Vagina (tissue), 2 donors: ENCODE results near the gene ACSF3.

Source experiments
- POLR2AphosphoS5 ChIP-seq, 2 donors: sonication (generic); formaldehyde crosslinking; IDR thresholded peaks; one replicate each; pipeline ENCODE4 v1.9.0; 2017; ENCODE audit warnings: antibody characterized with exemption in 2 of 2, mild to moderate bottlenecking in 2 of 2, low read depth in 1 of 2; ENCODE audit not compliant: insufficient read depth in 1 of 2
- TF ChIP-seq, protein P1 (sequence below), 3 experiments: fragments of 450-650 bp in 2 of 3; fragments of 200-600 bp in 1 of 3; sonication (generic) in 1 of 3; IDR thresholded peaks; one replicate each; pipeline ENCODE4 v1.5.1; 2017 to 2019; ENCODE audit warnings: antibody characterized with exemption in 3 of 3, mild to moderate bottlenecking in 2 of 3, moderate library complexity in 2 of 3

DNA sequence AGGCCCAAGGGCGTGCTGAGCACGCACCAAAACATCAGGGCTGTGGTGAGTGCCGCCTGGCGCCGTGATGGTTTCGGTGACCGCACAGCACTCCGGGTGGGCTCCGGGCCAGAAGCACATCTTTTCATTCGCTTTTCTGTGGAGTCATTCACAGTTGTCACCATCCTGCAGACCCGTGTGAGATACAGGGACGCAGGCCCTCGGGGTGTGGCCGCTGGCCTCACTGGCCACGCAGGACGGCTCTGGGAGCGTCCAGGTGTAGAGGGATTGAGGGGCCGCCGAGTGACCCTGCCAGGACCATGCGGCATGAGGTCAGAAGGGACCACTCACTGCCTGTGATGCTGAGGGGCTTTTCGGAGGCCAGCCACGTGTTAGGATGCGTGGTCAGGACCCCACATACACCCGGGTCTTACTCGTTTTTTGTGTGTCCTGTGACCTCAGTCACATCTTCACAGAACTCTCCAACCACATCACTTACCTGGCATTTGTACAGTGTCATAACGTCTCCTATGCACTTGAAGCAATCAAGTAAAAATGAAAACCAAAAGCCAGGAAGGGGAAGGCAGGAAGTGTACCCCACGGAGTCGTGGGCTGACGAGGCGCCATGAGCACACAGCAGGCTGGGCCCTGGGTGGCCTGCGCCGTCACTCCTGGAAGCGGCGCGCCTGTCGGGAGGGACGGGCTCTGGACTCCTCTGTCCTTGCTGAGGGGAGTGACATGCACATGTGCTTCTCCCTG, 7.8 kb downstream of the ACSF3 start:
- TF ChIP-seq, protein P1, sequence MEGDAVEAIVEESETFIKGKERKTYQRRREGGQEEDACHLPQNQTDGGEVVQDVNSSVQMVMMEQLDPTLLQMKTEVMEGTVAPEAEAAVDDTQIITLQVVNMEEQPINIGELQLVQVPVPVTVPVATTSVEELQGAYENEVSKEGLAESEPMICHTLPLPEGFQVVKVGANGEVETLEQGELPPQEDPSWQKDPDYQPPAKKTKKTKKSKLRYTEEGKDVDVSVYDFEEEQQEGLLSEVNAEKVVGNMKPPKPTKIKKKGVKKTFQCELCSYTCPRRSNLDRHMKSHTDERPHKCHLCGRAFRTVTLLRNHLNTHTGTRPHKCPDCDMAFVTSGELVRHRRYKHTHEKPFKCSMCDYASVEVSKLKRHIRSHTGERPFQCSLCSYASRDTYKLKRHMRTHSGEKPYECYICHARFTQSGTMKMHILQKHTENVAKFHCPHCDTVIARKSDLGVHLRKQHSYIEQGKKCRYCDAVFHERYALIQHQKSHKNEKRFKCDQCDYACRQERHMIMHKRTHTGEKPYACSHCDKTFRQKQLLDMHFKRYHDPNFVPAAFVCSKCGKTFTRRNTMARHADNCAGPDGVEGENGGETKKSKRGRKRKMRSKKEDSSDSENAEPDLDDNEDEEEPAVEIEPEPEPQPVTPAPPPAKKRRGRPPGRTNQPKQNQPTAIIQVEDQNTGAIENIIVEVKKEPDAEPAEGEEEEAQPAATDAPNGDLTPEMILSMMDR (IDR thresholded peaks at IDR 0.05), result no peak
- no peak for TF ChIP-seq POLR2AphosphoS5 (IDR thresholded peaks at IDR 0.05; ENCODE audit: insufficient read depth in 1 of 2, low read depth in 1 of 2)
